ENCODE data around the gene RCN1. TPM values are rescaled to one million over a fixed set of nuclear protein-coding genes. Genes with fewer than 3 reads are reported as not detected.

Gene RCN1
- total and polyA plus RNA-seq, 2 of the 8 experiments (the other 6 are each of a cell fraction or from before 2014, with no cell fraction given), result 45.1 to 123 TPM

DNA sequence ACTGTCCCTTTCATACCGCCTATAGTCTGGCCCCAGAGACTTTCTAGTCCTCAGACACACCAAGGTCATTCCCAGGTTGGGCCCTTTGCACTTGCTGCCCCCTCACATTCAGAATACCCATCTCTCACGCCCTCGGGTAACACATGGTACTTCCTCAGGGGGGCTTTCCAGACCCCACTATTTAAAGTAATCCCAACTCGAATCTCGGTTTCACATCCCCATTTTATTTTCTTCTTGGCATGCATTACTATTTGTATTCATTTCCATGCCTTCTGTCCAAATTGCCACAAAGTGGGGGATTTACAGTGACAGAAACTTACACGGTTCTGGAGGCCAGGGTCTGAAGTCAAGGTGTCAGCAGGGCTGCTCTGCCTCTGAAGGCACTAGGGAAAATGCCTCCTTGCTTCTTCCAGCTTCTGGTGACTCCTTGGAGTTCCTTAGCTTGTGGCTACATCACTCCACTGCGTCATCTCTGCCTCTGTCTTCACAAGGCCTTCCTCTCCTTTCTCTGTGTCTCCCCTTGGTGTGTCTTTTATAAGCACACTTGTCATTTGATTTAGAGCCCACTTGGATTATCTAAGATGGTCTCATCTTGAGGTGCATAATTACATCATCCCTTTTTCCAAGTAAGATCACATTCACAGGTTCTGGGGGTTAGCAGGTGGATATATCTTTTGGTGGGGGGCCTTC, 15.1 kb downstream of the RCN1 start:
- POLR2A ChIA-PET (ENCODE audit: partially characterized antibody), result interaction anchor here (1.0 to 2.3 kb wide), 3 partner anchors 11 to 54 kb away, joined by 5 to 8 read pairs (median 6); partner anchors contain the start of gene RCN1
- no peaks in the 10 kb centered on the region for H3K4me1 ChIP-seq (replicated peaks in 1 of 4; ENCODE audit: control insufficient read depth in 3 of 4, insufficient read depth in 4 of 4, low read length in 3 of 4)

More for the DNA sequence above, 15.1 kb downstream of the RCN1 start:
- Histone ChIP-seq H2BK5ac (ENCODE audit: low read depth, low read length) (no peak overlapping the region), H3K9ac (replicated peaks in 1 of 4; ENCODE audit: extremely low read depth in 1 of 4, low read depth in 3 of 4, low read length in 3 of 4) (no peak overlapping the region), H2BK120ac (replicated peaks; ENCODE audit: low read depth, low read length) (no peak overlapping the region), H3K18ac (ENCODE audit: extremely low read depth, low read length) (no peak overlapping the region), H4K5ac (ENCODE audit: insufficient read length, low read depth, low read length) (no peak overlapping the region), H2BK15ac (ENCODE audit: low read length) (no peak overlapping the region), H3K4ac (replicated peaks; ENCODE audit: insufficient read length, low read depth, low read length) (no peak overlapping the region), H3K79me2 (ENCODE audit: control insufficient read depth in 1 of 2, insufficient read depth in 2 of 2, low read length in 2 of 2) (no peaks in the 10 kb centered on the region), H3K36me3 (ENCODE audit: control insufficient read depth in 2 of 4, insufficient read depth in 4 of 4, low read length in 3 of 4) (peaks cover 0 to 39% (median 27%) of the 10 kb centered on the region in 4 experiments; a peak in 7 of 8 replicates), H3K56ac (replicated peaks; ENCODE audit: insufficient read length, low read depth, low read length) (no peak overlapping the region), H4K91ac (replicated peaks; ENCODE audit: insufficient read length, low read length) (no peak overlapping the region), H3K27ac (ENCODE audit: low read depth, low read length) (no peak overlapping the region), H2AFZ (ENCODE audit: low read length) (no peak overlapping the region), H3K79me1 (ENCODE audit: low read depth, low read length) (no peaks in the 10 kb centered on the region), H3K4me2 (ENCODE audit: insufficient read depth in 1 of 2, low read depth in 2 of 2, low read length in 2 of 2) (no peak overlapping the region), H2AK5ac (ENCODE audit: low read depth, low read length) (no peak overlapping the region), H3K4me3 (ENCODE audit: extremely low read depth in 1 of 4, insufficient read depth in 2 of 4, low read depth in 3 of 4, low read length in 4 of 4) (no peak overlapping the region), H4K8ac (ENCODE audit: extremely low read depth, insufficient read depth, low read length) (no peak overlapping the region), H4K20me1 (replicated peaks in 1 of 2; ENCODE audit: control insufficient read depth in 1 of 2, insufficient read depth in 2 of 2, low read length in 2 of 2) (peaks cover 0 to 3% of the 10 kb centered on the region in 2 experiments), H3K14ac (ENCODE audit: insufficient read length) (no peak overlapping the region), H3K23me2 (ENCODE audit: low read depth, low read length) (no peaks in the 10 kb centered on the region), H3K9me3 (ENCODE audit: insufficient read depth in 2 of 2, low read depth in 1 of 2, low read length in 1 of 2) (no peaks in the 10 kb centered on the region), H3K27me3 (replicated peaks in 1 of 4; ENCODE audit: control insufficient read depth in 3 of 4, extremely low read depth in 1 of 4, insufficient read depth in 3 of 4, low read length in 3 of 4) (peaks cover 0 to 1% (median 0%) of the 10 kb centered on the region in 4 experiments; a peak in 1 of 7 replicates), H3K23ac (ENCODE audit: insufficient read length) (no peak overlapping the region), H2BK12ac (ENCODE audit: low read depth, low read length) (no peak overlapping the region), H2BK20ac (ENCODE audit: low read length) (no peak overlapping the region)
- 90% methylated on average over 7 of the region's 7 CpGs; no CpG with 5 or more reads in 1 of the 2 experiments for WGBS, 2 experiments (ENCODE audit: extremely low coverage in 1 of 2, insufficient coverage in 1 of 2, insufficient read length in 1 of 2, insufficient replicate concordance in 2 of 2, low coverage in 1 of 2, low lambda C conversion rate in 2 of 2, missing lambda C conversion rate in 1 of 2)
- TF ChIP-seq SAP30 (IDR thresholded peaks at IDR 0.05; ENCODE audit: insufficient read depth, insufficient replicate concordance, low read length) (no peak), TAF7 (optimal IDR thresholded peaks at IDR 0.05; ENCODE audit: borderline replicate concordance, low read depth, low read length) (no peak), GABPA (IDR thresholded peaks at IDR 0.05; ENCODE audit: borderline replicate concordance, insufficient read depth, low read length) (no peak), SRF (IDR thresholded peaks at IDR 0.05; ENCODE audit: low read depth, low read length) (no peak), ZNF274 (IDR thresholded peaks at IDR 0.05; ENCODE audit: borderline replicate concordance, extremely low read depth, low read length) (no peak), GTF2F1 (IDR thresholded peaks at IDR 0.05; ENCODE audit: borderline replicate concordance, low read depth, low read length) (no peak), POLR2AphosphoS5 (IDR thresholded peaks at IDR 0.05; ENCODE audit: low read depth, low read length) (no peak), RAD21 (IDR thresholded peaks at IDR 0.05 in 1 of 2, conservative IDR thresholded peaks at IDR 0.05 in 1 of 2; ENCODE audit: low read depth in 2 of 2, low read length in 2 of 2) (no peak), RNF2 (IDR thresholded peaks at IDR 0.05; ENCODE audit: borderline replicate concordance, low read depth, low read length, missing control alignments, poor library complexity, severe bottlenecking) (no peak), POU5F1 (IDR thresholded peaks at IDR 0.05; ENCODE audit: low read depth, low read length) (no peak), SIX5 (IDR thresholded peaks at IDR 0.05; ENCODE audit: low read depth, low read length) (no peak), EGR1 (IDR thresholded peaks at IDR 0.05; ENCODE audit: borderline replicate concordance, low read depth, low read length) (no peak)
- DNase-seq (ENCODE audit: low read depth in 1 of 2, low spot score in 2 of 2) (no peak), FAIRE-seq (no peak)
- CTCF ChIA-PET (ENCODE audit: partially characterized antibody), result interaction anchor here (0.7 to 1.3 kb wide), 4 partner anchors 10 to 198 kb away, joined by 3 to 4 read pairs (median 3); no protein-coding TSS in a partner anchor

All from H1 (cell line).